Stimulated activated CD8-positive, alpha-beta memory T cell treated with anti-CD3 and anti-CD28 coated beads, Interleukin-15, amount 100 ng/mL, for 4 hours (primary cell): ENCODE results near the gene CRYBG2.
"Not testable (repeated sequence)": the region's sequence is repeated elsewhere in the genome, so short reads cannot be mapped to it uniquely, and the experiment has no call there.

Experiments used
- DNase-seq, 2 donors: peaks; one replicate each; pipeline ENCODE4 v3.0.0-alpha.2; 2020; ENCODE audit warnings: low read depth in 2 of 2

The CRYBG2 gene

GRCh38 chr1:26295194-26296138, 58.5 kb downstream of the CRYBG2 start:
- DNase-seq, result no peak

DNA sequence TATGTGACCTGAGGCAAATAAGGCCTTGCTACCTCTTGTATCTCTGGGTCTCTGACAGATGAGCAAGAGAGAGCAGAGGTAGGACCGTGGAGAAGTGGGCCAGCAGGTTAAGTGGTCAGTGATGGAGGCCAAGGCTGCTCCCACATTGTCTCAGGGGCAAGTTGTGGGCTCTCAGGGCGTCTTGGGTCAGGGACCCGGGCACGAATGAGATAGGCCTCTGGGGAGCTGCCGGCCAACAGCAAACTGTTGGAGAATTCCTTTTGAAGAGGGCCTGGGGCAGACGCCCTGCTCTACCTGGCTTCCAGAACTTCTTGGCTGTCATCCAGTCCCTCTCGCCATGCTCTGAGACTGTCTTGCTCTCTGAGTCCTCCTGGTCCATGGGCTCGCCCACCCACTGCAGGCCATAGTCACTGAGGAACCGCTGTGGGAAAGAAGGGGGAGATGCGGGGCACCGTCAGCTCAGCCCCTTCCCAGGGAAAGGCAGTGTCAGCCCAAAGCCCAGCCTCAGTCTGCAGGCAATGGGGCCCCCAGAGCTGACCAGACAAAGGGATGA, 59.9 kb downstream of the CRYBG2 start:
- no peak for DNase-seq

DNA sequence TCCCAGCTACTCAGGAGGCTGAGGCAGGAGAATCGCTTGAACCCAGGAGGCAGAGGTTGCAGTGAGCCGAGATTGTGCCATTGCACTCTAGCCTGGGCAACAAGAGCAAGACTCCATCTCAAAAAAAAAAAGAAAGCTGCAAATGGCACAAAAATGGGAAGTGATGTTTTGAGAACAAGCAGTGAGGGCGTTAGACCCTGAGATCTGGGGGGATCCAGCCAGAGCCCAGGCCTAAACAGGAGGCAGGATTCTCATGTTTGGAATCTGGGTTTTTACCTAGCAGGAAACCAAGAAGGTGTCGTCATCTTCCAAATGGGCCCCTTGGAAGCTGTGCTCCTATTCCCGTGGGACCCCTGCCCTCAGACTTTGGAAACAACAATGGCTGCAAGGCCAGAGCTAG, 61.2 kb downstream of the CRYBG2 start:
- DNase-seq, result not testable (repeated sequence)

GRCh38 chr1:26291939-26292338, 62.0 kb downstream of the CRYBG2 start:
- DNase-seq, result no peak

DNA sequence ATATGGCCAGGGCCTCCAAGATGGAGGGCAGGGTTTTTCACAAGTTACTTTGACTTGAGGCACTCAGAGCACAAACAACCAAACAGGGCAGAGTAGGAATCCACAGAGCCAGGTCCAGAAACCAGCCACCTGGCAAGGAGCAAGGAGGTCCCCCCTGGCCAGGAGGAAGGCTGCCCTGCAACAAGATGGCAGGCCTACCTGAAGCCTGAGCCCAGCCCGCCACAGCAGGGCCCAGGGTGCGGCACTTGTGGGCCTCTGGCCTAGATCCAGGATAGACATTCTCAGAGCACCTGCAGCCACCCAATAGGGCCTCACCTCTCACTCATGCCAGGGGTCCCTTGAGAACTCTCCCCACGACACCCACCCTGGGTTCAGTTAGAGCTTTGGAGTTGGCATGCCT, 62.5 kb downstream of the CRYBG2 start:
- DNase-seq, result no peak

DNA sequence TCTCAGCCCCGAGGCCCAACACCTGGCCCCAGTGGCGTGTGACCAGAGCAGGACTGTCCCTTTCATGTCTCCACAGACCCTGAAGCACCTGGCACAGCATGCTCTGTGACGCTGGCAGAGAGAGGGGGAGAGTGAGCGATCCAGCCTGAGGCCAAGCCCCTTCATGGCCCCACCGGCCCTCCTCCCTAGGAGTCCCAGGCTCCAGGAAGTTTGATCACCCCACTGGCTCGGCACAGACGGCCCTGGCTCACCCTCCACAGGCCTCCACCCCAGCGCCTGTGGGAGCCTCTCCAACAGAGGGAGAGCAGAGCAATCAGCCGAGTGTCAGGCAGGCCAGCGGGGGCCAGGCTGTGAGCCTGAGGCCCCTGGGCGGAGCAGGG, 63.1 kb downstream of the CRYBG2 start:
- no peak for DNase-seq

- DNase-seq, result no peak
Measured at GRCh38 chr1:26290122-26290881, 63.6 kb downstream of the CRYBG2 start.

DNA sequence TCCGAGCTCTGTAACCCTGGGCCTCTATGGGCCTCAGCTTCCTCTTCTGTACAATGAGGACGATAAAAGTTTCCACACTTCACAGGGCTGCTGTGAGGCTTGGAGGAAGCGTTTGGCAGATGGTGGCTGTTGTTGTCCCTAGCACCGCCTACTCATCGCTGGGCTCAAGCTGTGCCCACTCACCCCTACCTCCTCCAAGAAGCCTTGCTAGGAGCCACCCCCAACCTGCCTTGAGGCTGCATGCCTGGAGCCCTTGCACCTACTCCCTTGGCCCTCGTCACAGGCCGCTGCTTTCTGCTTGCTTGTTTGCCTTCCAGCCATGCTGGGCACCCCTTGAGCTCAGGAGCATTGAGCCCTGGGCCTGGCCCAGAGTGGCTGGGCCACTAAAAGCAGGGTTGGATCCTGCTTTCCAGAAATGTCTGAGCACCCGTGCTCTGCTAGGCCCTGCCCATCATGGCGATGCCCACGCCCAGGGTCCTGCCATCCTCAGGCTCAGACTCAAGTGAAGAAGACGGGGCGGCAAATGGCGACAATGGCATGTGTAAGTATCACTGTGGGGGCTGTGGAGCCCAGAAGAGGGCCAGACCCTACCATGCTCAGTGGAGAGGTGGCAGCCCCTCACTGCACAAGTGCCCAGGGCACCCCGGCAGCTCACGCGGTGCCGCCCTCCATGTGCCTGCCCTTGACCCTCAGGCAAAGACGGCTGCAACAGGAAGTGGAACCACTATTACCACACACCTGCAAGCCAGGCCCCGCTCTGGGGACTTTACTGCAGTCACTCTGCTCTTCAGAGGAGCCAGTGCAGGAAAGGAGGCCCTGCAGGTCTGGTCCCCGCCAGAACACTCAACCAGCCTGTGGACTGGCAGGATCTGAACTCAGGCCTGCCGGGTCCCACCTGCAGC, 64.5 kb downstream of the CRYBG2 start:
- no peak for DNase-seq

DNA sequence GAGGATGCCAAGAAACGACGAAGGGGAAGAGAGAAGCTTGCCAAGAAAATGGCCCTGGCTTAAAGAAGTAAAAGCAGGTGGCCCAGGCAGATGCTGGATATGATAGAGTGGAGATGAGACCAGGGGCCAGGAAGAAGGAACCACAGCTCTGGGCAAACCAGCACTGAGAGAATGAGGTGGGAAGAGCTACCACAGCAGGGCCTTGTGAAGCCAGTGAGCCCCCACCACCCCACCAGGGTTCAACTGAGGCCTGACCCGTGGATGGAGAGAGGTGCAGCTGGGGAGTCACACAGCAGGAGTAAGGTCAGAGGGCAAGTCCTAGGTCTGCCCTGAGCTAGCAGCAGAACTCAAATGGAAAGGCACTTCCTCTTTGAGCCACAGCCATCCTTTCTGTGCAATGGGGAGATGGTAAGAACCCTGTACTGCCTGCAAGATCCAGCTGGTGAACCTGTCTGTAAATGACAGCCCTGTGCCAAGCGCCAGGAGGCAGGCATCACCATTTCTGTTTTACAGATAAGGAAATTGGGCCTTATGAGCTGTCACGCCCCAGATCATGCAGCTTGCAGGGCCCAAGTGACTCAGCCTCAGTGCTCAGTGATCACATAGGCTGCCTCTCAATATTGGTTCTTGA, 65.5 kb downstream of the CRYBG2 start:
- peak in 1 of 2 donors; percentile 58 for DNase-seq

- no peak for DNase-seq
Measured at GRCh38 chr1:26287811-26288210, 66.1 kb downstream of the CRYBG2 start.

- no peak for DNase-seq
Measured at GRCh38 chr1:26287033-26287711, 66.8 kb downstream of the CRYBG2 start.

GRCh38 chr1:26286064-26286416, 67.9 kb downstream of the CRYBG2 start:
- DNase-seq, result no peak

DNA sequence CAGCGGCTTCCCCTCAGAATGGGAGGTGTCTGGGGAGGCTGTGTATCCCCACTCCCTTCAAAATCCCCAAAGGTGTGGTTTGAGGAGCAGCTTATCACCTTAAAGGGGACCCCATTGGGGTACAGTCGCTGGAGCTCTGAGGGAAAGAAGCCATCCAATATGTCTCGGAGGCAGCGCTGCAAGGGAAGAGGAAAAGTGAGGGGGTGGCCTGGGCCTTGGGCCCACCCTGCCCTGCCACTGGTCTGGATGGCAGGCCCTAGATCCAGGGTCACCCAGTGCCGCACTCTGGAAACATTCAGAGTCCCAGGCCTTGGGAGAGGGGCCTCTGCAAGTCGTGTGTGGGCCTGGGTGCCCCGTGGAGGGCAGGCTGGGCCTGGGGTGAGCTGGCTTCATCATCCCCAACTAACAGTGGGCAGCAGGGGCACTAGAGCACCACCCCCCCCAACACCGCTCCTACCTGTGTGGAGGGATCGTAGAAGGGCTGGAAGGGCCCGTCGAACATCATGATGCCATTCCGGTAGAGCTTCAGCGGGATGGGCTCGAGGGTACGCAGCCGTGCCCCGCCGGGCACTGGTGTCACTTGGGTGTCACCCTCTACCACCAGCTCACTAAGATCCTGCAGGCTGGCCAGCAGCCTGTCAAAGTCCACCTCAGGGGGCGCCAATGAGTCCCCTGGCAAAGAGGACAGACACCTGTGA, 68.4 kb downstream of the CRYBG2 start:
- no peak for DNase-seq

DNA sequence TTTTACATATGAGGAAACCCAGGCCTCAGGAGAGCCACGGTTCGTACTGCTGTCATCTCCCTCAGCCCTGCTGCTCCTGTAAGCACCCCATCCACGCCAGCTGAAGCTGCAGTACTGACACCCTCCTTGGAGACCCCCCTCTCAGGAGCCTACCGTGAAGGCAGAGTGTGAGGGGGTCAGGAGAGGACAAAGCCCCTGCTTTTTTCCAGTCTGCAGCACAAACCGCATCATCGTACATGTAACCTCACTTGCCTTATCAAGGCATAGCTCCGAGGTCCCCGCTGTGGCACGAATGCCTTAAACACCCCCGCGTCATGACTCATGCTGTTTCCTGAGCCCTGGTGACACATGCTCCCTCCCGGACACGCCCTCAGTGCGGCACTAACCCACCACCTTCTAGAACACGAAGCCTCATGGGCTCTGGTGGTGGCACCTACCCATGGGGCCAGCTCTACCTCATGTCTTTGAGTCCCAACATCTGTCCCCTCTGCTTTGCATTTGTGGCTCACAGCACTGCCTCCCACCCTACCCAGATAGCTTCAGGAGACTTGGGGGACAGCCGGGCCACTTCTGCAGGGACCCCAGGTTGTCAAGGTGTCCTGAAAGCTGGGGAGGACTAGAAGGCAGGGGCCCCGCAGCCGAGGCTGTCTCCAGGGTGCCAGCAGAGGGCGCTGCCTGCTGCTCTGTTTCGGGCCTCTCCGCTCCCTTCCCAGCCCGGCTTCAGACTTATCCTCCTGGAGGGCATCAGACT, 69.2 kb downstream of the CRYBG2 start:
- peak; percentile 89 to 98 for DNase-seq

- no peak for DNase-seq
Measured at GRCh38 chr1:26283871-26284596, 69.9 kb downstream of the CRYBG2 start.

- no peak for DNase-seq
Measured at GRCh38 chr1:26283279-26283853, 70.6 kb downstream of the CRYBG2 start.

DNA sequence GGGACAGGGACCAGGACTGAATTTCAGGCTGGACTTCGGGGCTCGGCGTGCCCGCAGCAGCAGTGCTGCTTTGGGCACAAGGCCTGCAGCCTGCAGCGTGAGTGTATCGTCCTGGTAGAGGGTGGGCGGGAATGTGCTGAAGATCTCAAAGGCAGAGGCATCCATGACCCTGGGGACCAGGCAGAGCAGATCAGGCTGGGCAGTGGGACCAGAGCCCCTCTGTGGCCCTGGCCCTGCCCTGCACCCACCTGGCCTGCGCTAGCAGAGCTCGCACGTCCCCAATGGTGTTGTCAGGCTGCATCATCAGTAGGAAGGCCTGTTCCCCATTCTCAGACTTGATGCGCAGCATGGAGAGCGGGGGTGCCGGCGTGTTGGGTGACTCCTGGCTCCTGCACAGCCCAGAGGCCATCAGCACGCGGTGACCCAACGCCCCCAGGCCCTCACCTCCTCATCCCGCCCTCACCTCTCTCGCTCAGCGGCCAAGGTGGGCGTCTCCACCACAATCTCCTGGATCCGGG, 71.5 kb downstream of the CRYBG2 start:
- no peak for DNase-seq

GRCh38 chr1:26281971-26282370, 72.0 kb downstream of the CRYBG2 start:
- no peak for DNase-seq
